Muscle of arm (tissue), 12 donors: ENCODE data around the gene SLC44A5. TPM values are rescaled to one million over a fixed set of nuclear protein-coding genes. Genes with fewer than 3 reads are reported as not detected.
"Not testable (repeated sequence)": the region's sequence is repeated elsewhere in the genome, so short reads cannot be mapped to it uniquely, and the experiment has no call there.

Experiments
- DNase-seq: peaks from one replicate; pipeline ENCODE4 v3.0.0-alpha.2; 2013
- polyA plus RNA-seq, 12 donors: library from polyadenylated mRNA; unstranded; fragments of 120-200 nt; gene quantifications; one replicate each; pipeline ENCODE4 v1.2.1, GENCODE V29; 2013; ENCODE audit not compliant: insufficient read length in 12 of 12

SLC44A5 gene
- polyA plus RNA-seq, 12 donors, result 0.28 to 3.2 (median 0.68) TPM; not detected in 1

- DNase-seq, result no peak
Measured at GRCh38 chr1:75292013-75292412, 318.9 kb downstream of the SLC44A5 start.

DNA sequence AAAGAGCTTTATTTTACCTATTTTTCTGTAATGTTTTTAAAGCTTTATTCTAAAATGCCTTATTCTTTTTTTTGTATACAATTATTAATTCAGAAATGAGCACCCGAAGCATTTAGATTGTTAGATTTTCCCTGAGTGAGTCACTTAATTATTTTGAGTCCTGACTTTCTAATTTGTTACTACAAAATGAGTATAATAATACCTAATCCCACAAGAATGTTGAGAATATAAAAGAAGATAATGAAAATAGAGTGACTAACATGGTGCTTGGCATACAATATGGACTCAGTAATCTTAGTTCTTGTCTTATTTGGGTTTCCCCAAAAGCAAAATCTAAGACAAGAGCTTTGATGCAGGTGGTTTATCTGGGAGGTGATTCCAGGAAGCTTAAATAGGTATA is 334.5 kb downstream of the SLC44A5 start:
- DNase-seq, result no peak

GRCh38 chr1:75275631-75276030 is 335.3 kb downstream of the SLC44A5 start:
- no peak for DNase-seq

- DNase-seq, result no peak
Measured at GRCh38 chr1:75274920-75275506, 335.9 kb downstream of the SLC44A5 start.

DNA sequence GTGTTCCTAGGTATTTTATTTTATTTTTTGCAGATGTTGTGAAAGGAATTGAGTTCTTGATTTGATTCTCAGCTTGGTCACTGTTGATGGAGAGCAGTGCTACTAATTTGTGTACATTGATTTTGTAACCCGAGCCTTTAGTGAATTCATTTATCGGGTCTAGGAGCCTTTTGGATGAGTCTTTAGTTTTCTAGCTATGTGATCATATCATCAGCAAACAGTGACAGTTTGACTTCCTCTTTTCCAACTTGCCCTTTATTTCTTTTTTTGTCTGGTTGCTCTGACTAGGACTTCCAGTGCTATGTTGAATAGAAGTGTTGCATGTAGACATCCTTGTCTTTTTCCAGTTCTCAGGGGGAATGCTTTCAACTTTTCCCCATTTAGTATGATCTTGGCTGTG is 337.8 kb downstream of the SLC44A5 start:
- no peak for DNase-seq

GRCh38 chr1:75265792-75266191 is 345.1 kb downstream of the SLC44A5 start:
- peak; percentile 4 for DNase-seq

DNA sequence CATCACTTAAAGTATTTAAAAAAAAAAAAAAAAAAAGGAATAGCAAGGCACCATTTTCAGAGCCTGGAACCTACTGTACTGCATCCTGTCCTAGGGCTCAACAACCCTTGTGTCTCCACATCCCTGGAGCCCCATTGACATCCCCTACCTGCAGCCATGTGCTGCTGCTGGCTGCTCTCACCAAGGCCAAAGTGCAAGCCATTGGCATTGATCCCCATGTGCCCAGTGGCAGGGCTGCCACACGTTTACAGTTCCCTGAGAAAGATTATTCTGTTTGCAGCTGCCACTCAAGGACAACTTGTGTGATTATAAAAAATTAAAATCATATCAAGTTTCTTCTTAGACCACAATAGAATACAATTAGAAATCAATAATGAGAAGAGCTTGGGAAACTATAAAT is 346.8 kb downstream of the SLC44A5 start:
- DNase-seq, result no peak

DNA sequence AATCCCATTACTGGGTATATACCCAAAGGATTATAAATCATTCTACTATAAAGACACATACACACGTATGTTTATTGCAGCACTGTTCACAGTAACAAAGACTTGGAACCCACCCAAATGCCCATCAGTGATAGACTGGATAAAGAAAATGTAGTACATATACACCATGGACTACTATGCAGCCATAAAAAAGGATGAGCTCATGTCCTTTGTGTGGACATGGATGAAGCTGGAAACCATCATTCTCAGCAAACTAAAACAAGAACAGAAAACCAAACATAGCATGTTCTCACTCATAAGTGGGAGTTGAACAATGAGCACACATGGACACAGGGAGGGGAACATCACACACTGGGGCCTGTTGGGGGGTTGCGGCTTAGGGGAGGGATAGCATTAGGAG is 347.3 kb downstream of the SLC44A5 start:
- not testable (repeated sequence) for DNase-seq

DNA sequence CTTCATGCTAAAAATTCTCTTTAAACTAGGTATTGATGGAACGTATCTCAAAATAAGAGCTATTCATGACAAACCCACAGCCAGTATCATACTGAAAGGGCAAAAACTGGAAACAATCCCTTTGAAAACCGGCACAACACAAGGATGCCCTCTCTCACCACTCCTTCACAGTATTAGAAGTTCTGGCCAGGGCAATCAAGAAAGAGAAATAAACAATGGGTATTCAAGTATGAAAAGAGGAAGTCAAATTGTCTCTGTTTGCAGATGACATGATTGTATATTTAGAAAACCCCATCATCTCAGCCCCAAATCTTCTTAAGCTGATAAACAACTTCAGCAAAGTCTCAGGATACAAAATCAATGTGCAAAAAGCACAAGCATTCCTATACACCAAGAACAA is 349.0 kb downstream of the SLC44A5 start:
- not testable (repeated sequence) for DNase-seq

DNA sequence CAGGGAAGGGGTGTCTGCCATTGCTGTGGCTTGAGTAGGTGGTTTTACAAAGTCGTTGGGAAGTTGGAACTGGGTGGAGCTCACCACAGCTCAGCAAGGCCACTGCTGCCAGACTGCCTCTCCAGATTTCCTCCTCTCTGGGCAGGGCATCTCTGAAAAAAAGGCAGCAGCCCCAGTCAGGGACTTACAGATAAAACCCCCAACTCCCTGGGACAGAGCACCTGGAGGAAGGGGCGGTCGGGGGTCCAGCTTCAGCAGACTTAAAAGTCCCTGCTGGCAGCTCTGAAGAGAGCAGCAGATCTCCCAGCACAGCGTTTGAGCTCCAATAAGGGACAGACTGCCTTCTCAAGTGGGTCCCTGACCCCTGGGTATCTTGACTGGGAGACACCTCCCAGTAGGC is 352.6 kb downstream of the SLC44A5 start:
- DNase-seq, result no peak

DNA sequence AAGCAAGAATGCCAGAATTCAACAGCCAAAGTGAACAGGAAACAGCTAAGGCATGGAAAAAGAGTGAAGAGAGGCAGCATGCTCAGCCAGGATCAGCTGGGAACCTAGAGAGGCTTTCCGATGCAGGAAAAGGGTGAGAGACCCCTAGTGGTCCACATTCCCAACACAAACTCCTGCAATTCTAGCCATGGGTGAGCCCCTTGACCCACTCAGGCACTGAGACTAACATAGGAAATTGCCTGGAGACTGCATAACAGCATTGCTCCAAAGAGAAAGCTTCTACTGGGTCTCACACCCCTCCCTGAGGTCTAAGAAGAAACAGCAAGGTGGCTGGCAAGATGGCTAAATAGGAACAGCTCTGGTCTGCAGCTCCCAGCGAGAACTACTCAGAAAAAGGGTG is 353.5 kb downstream of the SLC44A5 start:
- no peak for DNase-seq

DNA sequence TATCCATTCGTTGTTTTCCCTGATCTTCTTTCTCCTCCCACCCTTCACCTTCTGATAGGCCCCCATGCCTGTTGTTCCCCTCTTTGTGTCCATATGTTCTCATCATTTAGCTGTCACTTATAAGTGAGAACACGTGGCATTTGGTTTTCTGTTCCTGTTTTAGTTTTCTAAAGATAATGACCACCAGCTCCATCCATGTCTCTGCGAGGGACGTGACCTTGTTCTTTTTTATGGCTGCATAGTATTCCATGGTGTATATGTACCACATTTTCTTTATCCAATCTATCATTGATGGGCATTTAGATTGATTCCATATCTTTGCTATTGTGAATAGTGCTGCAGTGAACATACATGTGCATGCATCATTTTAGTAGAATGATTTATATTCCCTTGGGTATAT is 360.8 kb downstream of the SLC44A5 start:
- not testable (repeated sequence) for DNase-seq

GRCh38 chr1:75245239-75245638 is 365.7 kb downstream of the SLC44A5 start:
- DNase-seq, result no peak

GRCh38 chr1:75243124-75243523 is 367.8 kb downstream of the SLC44A5 start:
- DNase-seq, result no peak

- DNase-seq, result no peak
Measured at GRCh38 chr1:75237316-75237715, 373.6 kb downstream of the SLC44A5 start.

DNA sequence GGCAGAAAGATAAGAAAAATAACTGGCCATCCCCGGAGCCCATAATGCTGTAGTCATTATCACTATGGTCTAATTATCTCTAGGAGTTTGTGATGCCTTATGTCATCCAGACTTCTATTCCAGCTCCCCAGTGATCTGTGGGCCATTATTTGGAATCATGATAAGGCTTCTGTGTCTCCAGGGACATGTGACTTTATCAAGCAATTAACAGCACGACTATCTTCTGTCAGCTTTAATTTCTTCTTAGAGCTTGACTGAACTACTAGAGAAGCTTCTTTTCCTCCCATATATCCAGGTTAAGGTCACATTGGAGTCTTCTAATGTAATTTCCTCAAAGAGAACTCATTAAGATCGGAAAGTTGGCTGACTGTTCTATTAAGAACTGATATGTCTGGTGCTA is 376.4 kb downstream of the SLC44A5 start:
- DNase-seq, result no peak

- DNase-seq, result peak; percentile 5
Measured at GRCh38 chr1:75233302-75233929, 377.5 kb downstream of the SLC44A5 start.

GRCh38 chr1:75220072-75220471 is 390.8 kb downstream of the SLC44A5 start:
- DNase-seq, result no peak

GRCh38 chr1:75214017-75214416 is 396.9 kb downstream of the SLC44A5 start:
- DNase-seq, result no peak

DNA sequence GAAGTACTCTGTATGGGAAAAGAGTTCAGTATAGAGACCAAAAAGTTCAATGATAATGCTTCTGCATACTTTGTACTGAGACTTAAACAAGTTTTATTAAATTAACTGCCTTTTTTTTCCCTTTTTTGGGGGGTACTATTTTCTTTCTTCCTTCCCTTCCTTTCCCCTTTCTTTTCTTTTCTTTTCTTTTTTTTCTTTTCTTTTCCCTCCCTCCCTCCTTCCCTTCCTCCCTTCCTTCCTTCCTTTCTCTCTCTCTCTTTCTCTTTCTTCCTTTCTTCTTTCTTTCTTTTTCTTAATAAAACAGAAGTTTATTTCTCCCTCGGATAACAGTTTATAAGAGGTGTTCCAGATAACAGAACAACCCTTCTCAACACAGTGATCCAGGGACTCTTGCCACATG is 399.3 kb downstream of the SLC44A5 start:
- no peak for DNase-seq

GRCh38 chr1:75208862-75209261 is 402.1 kb downstream of the SLC44A5 start:
- DNase-seq, result no peak

DNA sequence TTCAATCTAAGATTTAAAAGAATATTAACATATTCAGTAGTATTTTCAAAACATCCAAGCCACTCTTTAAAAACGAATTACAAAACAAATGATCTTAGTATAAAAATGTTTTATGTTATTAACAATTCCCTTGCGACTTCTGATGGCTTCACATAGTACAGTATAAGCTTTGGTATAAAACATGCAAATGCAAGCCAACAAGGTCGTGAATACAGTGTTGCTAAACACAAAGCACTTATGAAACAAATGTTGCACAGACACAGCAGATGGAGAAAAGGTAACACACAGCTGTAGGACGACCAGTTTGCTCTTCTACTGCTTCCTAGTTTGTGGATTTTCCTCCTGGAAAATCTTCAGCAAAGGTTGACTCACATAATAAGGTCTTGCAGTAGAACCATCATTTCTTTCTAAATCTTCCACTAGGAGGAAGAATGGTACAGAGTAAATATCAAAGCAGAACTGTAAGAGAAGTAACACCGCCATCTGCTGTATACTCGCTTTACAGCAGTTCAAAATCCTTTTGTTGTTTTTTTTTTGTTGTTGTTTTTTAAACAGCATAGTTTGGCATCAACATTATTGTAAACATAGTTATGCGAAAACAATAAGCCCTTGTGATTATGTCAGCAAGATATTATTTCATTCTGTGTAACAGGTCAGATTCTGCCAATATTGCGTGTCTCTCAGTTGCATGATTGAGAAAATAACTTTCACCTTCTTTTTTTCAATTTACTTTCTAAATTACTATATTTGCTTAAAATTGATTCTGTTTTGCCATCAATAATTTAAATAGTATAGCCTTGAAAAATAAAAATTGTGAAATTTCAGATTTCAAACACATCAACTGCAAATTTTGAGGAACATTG is 407.3 kb downstream of the SLC44A5 start:
- DNase-seq, result peak; percentile 21

DNA sequence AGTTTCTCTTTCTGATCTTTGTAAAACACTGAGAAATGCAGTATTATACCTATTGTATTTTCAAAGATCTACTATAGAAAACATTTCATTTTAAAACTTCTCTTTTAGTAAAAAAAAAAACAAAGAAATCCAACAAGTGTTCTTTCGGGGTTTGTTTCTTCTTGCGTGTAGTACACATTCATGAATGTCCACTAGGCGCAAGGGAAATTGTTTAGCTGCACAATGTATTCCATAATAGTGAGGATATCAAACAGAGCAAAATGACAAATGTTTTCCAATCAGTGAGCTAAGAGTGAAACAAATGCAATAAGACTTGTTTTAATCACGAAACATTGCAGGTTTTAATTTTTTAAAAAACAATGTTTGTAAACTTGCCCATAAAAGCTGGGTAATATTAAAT is 408.2 kb downstream of the SLC44A5 start:
- DNase-seq, result no peak
